ENCODE results near the gene PPME1. TPM values are rescaled to one million over a fixed set of nuclear protein-coding genes. Genes with fewer than 3 reads are reported as not detected.
A peak's percentile ranks its signal among the peaks of the same experiment; 100 is the strongest.

Gene PPME1
- total RNA-seq, 1 experiment from 2014 or later, result 81.0 TPM

GRCh38 chr11:74279256-74279655 is 108.2 kb downstream of the PPME1 start:
- no peak for TF ChIP-seq CTCF (conservative IDR thresholded peaks at IDR 0.05)
- no peak for TF ChIP-seq EZH2 (IDR thresholded peaks at IDR 0.05; ENCODE audit: low read depth)
- Histone ChIP-seq H3K79me2 (ENCODE audit: low read depth) (no peaks in the 10 kb centered on the region), H3K36me3 (ENCODE audit: low read depth) (no peaks in the 10 kb centered on the region), H2AFZ (no peak overlapping the region), H4K20me1 (ENCODE audit: insufficient read depth) (no peaks in the 10 kb centered on the region), H3K9me3 (ENCODE audit: insufficient read depth, low read depth) (no peaks in the 10 kb centered on the region), H3K9me2 (ENCODE audit: insufficient read depth) (no peaks in the 10 kb centered on the region; the same call in 1 of the 2 replicates), H3F3A (ENCODE audit: insufficient read depth, low read depth) (peaks cover 11% of the 10 kb centered on the region; the same call in 1 of the 2 replicates), H3K4me3 (no peak overlapping the region), H3K4me1 (replicated peaks; ENCODE audit: insufficient read depth) (peaks cover 25% of the 10 kb centered on the region), H3K27ac (peak overlapping the region; percentile 27), H3K27me3 (ENCODE audit: insufficient read depth, low read depth) (no peaks in the 10 kb centered on the region), H3K4me2 (peak overlapping the region; percentile 26)
- DNase-seq, result no peak
- BruUV-seq (replicated peaks), result no TSS peak
- intact Hi-C loops (cut with micrococcal nuclease; ENCODE audit: unreplicated experiment), result no loop called here
- ChIA-PET CTCF (interaction anchor here (0.6 to 1.0 kb wide), 4 partner anchors 24 to 281 kb away, joined by 3 read pairs; no protein-coding TSS in a partner anchor), POLR2A (ENCODE audit: unreplicated experiment) (interaction anchor here (0.6 kb wide), 1 partner anchor 324 kb away, joined by 14 read pairs; no protein-coding TSS in a partner anchor)

GRCh38 chr11:74280494-74280893 is 109.4 kb downstream of the PPME1 start:
- BruUV-seq (replicated peaks), result no TSS peak
- ChIA-PET CTCF (no interaction called here), POLR2A (ENCODE audit: unreplicated experiment) (interaction anchor here (0.6 kb wide), 2 partner anchors 27 to 110 kb away, joined by 5 to 9 read pairs; partner anchors contain the start of gene C2CD3)
- H3K27ac ChIP-seq, result no peak overlapping the region
- DNase-seq, result peak in 1 of 2 experiments; percentile 49
- H3K4me3 ChIP-seq, result no peak overlapping the region
- no peak overlapping the region for H3K4me2 ChIP-seq
- H4K20me1 ChIP-seq (ENCODE audit: insufficient read depth), result no peaks in the 10 kb centered on the region
- no peaks in the 10 kb centered on the region for H3K79me2 ChIP-seq (ENCODE audit: low read depth)
- H3K9me3 ChIP-seq (ENCODE audit: insufficient read depth, low read depth), result no peaks in the 10 kb centered on the region
- H3F3A ChIP-seq (ENCODE audit: insufficient read depth, low read depth), result peaks cover 11% of the 10 kb centered on the region; the same call in 1 of the 2 replicates
- H3K36me3 ChIP-seq (ENCODE audit: low read depth), result no peaks in the 10 kb centered on the region
- no peaks in the 10 kb centered on the region; the same call in 1 of the 2 replicates for H3K9me2 ChIP-seq (ENCODE audit: insufficient read depth)
- H2AFZ ChIP-seq, result no peak overlapping the region
- peaks cover 25% of the 10 kb centered on the region for H3K4me1 ChIP-seq (replicated peaks; ENCODE audit: insufficient read depth)
- H3K27me3 ChIP-seq (ENCODE audit: insufficient read depth, low read depth), result no peaks in the 10 kb centered on the region
- no peak for TF ChIP-seq CTCF (conservative IDR thresholded peaks at IDR 0.05)
- no peak for TF ChIP-seq EZH2 (IDR thresholded peaks at IDR 0.05; ENCODE audit: low read depth)
- intact Hi-C loops (cut with micrococcal nuclease; ENCODE audit: unreplicated experiment), result no loop called here

- Histone ChIP-seq H3K27me3 (ENCODE audit: insufficient read depth, low read depth) (no peaks in the 10 kb centered on the region), H3K4me1 (replicated peaks; ENCODE audit: insufficient read depth) (peaks cover 29% of the 10 kb centered on the region), H3K4me3 (no peak overlapping the region), H3K9me3 (ENCODE audit: insufficient read depth, low read depth) (no peaks in the 10 kb centered on the region), H3K27ac (no peak overlapping the region), H3K4me2 (no peak overlapping the region), H4K20me1 (ENCODE audit: insufficient read depth) (no peaks in the 10 kb centered on the region), H3K9me2 (ENCODE audit: insufficient read depth) (no peaks in the 10 kb centered on the region), H3F3A (ENCODE audit: insufficient read depth, low read depth) (peaks cover 11% of the 10 kb centered on the region; the same call in 1 of the 2 replicates), H3K36me3 (ENCODE audit: low read depth) (no peaks in the 10 kb centered on the region), H2AFZ (no peak overlapping the region), H3K79me2 (ENCODE audit: low read depth) (no peaks in the 10 kb centered on the region)
- intact Hi-C loops (cut with micrococcal nuclease; ENCODE audit: unreplicated experiment), result no loop called here
- ChIA-PET CTCF (no interaction called here), POLR2A (ENCODE audit: unreplicated experiment) (no interaction called here)
- BruUV-seq (replicated peaks), result no TSS peak
- peak in 1 of 2 experiments; percentile 21 for DNase-seq
- TF ChIP-seq CTCF (conservative IDR thresholded peaks at IDR 0.05) (no peak), EZH2 (IDR thresholded peaks at IDR 0.05; ENCODE audit: low read depth) (no peak)
These were observed 111.3 kb downstream of the PPME1 start for GRCh38 chr11:74282421-74282820.
